Measurements from ENCODE around the gene FTSJ1.

FTSJ1 gene

DNA sequence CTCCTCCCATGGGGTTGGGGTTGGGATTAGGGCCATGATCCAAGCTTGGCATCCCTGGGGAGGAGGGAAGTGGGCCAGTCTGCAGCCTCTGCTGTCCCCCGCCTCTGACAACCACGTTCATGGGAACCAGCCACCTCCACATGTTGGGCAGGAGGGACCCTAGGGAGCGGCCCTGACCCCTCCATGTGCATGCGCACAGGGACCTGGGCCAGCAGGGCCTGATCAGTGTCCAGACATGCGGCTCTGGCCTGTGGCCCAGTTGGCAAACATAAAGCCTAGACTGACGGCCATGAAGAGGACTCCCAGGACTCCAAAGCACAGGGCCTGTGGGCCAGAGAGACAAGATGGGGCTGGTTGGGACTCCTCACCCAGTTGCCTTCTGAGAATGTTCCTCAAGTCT is 17.3 kb upstream of the FTSJ1 start:
- Histone ChIP-seq H3K4me1 (ENCODE audit: low read length) (no peaks in the 10 kb centered on the region), H3K9me2 (replicated peaks; ENCODE audit: insufficient read depth, low read length) (no peaks in the 10 kb centered on the region), H3F3A (ENCODE audit: insufficient read depth, low read length) (no peaks in the 10 kb centered on the region), H3K4me3 (ENCODE audit: low read length) (no peak overlapping the region), H4K20me1 (ENCODE audit: insufficient read depth, low read length) (no peaks in the 10 kb centered on the region), H3K4me2 (ENCODE audit: low read depth, low read length) (no peak overlapping the region), H3K9ac (ENCODE audit: low read length) (no peak overlapping the region), H3K36me3 (replicated peaks; ENCODE audit: insufficient read depth, low read length) (no peaks in the 10 kb centered on the region), H3K27ac (ENCODE audit: low read length) (no peak overlapping the region), H3K9me3 (replicated peaks; ENCODE audit: insufficient read depth, low read length) (no peaks in the 10 kb centered on the region), H3K27me3 (replicated peaks; ENCODE audit: insufficient read depth, low read length) (no peaks in the 10 kb centered on the region), H2AFZ (ENCODE audit: low read length) (no peak overlapping the region), H3K79me2 (ENCODE audit: low read length) (no peaks in the 10 kb centered on the region)
- TF ChIP-seq, protein P1, sequence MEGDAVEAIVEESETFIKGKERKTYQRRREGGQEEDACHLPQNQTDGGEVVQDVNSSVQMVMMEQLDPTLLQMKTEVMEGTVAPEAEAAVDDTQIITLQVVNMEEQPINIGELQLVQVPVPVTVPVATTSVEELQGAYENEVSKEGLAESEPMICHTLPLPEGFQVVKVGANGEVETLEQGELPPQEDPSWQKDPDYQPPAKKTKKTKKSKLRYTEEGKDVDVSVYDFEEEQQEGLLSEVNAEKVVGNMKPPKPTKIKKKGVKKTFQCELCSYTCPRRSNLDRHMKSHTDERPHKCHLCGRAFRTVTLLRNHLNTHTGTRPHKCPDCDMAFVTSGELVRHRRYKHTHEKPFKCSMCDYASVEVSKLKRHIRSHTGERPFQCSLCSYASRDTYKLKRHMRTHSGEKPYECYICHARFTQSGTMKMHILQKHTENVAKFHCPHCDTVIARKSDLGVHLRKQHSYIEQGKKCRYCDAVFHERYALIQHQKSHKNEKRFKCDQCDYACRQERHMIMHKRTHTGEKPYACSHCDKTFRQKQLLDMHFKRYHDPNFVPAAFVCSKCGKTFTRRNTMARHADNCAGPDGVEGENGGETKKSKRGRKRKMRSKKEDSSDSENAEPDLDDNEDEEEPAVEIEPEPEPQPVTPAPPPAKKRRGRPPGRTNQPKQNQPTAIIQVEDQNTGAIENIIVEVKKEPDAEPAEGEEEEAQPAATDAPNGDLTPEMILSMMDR (IDR thresholded peaks at IDR 0.05; ENCODE audit: low read length), result no peak
- DNase-seq, result no peak

DNA sequence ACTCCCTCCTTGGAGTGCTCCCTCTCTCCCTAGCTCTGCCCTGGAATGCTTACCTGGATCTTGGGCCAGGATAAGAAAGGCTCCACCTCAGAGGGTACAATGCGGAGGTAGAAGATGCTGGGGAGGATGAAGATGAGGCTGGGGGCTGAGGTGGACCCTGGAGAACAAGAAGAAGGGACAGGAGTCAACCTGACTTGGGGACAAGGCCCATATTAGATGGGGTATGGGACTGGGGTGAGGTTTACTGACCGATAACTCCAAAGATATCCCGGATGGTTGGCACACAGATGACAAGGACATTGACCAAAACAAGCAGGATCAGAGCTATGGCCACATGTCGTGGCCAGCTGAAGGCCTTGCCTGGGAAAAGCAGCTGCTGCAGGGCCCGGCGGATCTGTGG is 16.5 kb upstream of the FTSJ1 start:
- H2AFZ ChIP-seq (ENCODE audit: low read length), result no peak overlapping the region
- H3F3A ChIP-seq (ENCODE audit: insufficient read depth, low read length), result no peaks in the 10 kb centered on the region
- no peaks in the 10 kb centered on the region for H3K4me1 ChIP-seq (ENCODE audit: low read length)
- TF ChIP-seq EZH2phosphoT487 (IDR thresholded peaks at IDR 0.05; ENCODE audit: low read length) (no peak), EZH2 (optimal IDR thresholded peaks at IDR 0.05; ENCODE audit: low read depth, low read length) (no peak)
- TF ChIP-seq, protein P1 (IDR thresholded peaks at IDR 0.05; ENCODE audit: low read length), result no peak
- no peaks in the 10 kb centered on the region for H4K20me1 ChIP-seq (ENCODE audit: insufficient read depth, low read length)
- no peaks in the 10 kb centered on the region for H3K36me3 ChIP-seq (replicated peaks; ENCODE audit: insufficient read depth, low read length)
- no peaks in the 10 kb centered on the region for H3K27me3 ChIP-seq (replicated peaks; ENCODE audit: insufficient read depth, low read length)
- 0 out of 2 replicates have a peak, but pooled peaks cover 3% of the 10 kb centered on the region for H3K79me2 ChIP-seq (ENCODE audit: low read length)
- no peaks in the 10 kb centered on the region for H3K9me2 ChIP-seq (replicated peaks; ENCODE audit: insufficient read depth, low read length)
- H3K4me2 ChIP-seq (ENCODE audit: low read depth, low read length), result no peak overlapping the region
- H3K9ac ChIP-seq (ENCODE audit: low read length), result no peak overlapping the region
- no peaks in the 10 kb centered on the region for H3K9me3 ChIP-seq (replicated peaks; ENCODE audit: insufficient read depth, low read length)
- no peak overlapping the region for H3K27ac ChIP-seq (ENCODE audit: low read length)
- H3K4me3 ChIP-seq (ENCODE audit: low read length), result no peak overlapping the region
- DNase-seq, result no peak

DNA sequence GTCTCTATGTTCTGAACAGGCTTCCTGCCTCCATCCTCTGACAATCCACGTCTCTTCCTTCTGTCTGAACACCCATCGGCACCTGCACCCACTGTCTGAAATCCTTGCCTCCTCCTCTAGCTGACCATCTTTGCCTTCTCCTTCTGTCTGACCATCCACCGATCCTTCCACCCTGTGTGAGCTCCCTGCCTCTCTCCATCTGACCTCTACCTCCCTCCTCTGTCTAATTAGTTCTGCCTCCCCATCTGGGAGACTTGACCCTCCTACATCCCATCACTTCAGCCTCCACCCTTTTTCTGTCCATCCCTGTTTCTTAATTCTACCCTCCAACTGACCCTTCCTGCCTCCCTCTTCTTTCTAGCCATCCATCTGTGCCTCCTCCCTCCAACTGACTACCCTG is 16.0 kb upstream of the FTSJ1 start:
- H3K4me1 ChIP-seq (ENCODE audit: low read length), result no peaks in the 10 kb centered on the region
- no peaks in the 10 kb centered on the region for H3F3A ChIP-seq (ENCODE audit: insufficient read depth, low read length)
- H3K9me2 ChIP-seq (replicated peaks; ENCODE audit: insufficient read depth, low read length), result no peaks in the 10 kb centered on the region
- peaks cover 5% of the 10 kb centered on the region; the same call in 1 of the 2 replicates for H3K79me2 ChIP-seq (ENCODE audit: low read length)
- H3K4me3 ChIP-seq (ENCODE audit: low read length), result no peak overlapping the region
- no peak overlapping the region for H2AFZ ChIP-seq (ENCODE audit: low read length)
- no peaks in the 10 kb centered on the region for H3K27me3 ChIP-seq (replicated peaks; ENCODE audit: insufficient read depth, low read length)
- no peak overlapping the region for H3K4me2 ChIP-seq (ENCODE audit: low read depth, low read length)
- no peak for DNase-seq
- TF ChIP-seq EZH2phosphoT487 (IDR thresholded peaks at IDR 0.05; ENCODE audit: low read length) (no peak), EZH2 (optimal IDR thresholded peaks at IDR 0.05; ENCODE audit: low read depth, low read length) (no peak)
- TF ChIP-seq, protein P1 (IDR thresholded peaks at IDR 0.05; ENCODE audit: low read length), result no peak
- no peak overlapping the region for H3K9ac ChIP-seq (ENCODE audit: low read length)
- H3K36me3 ChIP-seq (replicated peaks; ENCODE audit: insufficient read depth, low read length), result no peaks in the 10 kb centered on the region
- no peaks in the 10 kb centered on the region for H3K9me3 ChIP-seq (replicated peaks; ENCODE audit: insufficient read depth, low read length)
- H3K27ac ChIP-seq (ENCODE audit: low read length), result no peak overlapping the region
- no peaks in the 10 kb centered on the region for H4K20me1 ChIP-seq (ENCODE audit: insufficient read depth, low read length)

Measured in MM.1S (cell line).